Stimulated activated CD4-positive, alpha-beta T cell treated with anti-CD3 and anti-CD28 coated beads, Interleukin-4, amount 100 ng/mL, for 1 hour (primary cell): Measurements from ENCODE around the gene HTR3D.
"Not testable (repeated sequence)": the region's sequence is repeated elsewhere in the genome, so short reads cannot be mapped to it uniquely, and the experiment has no call there.

Source experiments
- DNase-seq: peaks from one replicate; pipeline ENCODE4 v3.0.0-alpha.2; 2020

The HTR3D gene, protein sequence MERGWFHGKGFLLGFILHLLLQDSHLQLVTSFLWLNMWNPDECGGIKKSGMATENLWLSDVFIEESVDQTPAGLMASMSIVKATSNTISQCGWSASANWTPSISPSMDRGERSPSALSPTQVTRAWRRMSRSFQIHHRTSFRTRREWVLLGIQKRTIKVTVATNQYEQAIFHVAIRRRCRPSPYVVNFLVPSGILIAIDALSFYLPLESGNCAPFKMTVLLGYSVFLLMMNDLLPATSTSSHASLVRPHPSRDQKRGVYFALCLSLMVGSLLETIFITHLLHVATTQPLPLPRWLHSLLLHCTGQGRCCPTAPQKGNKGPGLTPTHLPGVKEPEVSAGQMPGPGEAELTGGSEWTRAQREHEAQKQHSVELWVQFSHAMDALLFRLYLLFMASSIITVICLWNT

GRCh38 chr3:184031187-184031792 is at the start of gene HTR3D:
TSS of gene HTR3D (plus strand) at chr3:184031742. CDS start at chr3:184031742, 0 bp downstream.
- no peak for DNase-seq

DNA sequence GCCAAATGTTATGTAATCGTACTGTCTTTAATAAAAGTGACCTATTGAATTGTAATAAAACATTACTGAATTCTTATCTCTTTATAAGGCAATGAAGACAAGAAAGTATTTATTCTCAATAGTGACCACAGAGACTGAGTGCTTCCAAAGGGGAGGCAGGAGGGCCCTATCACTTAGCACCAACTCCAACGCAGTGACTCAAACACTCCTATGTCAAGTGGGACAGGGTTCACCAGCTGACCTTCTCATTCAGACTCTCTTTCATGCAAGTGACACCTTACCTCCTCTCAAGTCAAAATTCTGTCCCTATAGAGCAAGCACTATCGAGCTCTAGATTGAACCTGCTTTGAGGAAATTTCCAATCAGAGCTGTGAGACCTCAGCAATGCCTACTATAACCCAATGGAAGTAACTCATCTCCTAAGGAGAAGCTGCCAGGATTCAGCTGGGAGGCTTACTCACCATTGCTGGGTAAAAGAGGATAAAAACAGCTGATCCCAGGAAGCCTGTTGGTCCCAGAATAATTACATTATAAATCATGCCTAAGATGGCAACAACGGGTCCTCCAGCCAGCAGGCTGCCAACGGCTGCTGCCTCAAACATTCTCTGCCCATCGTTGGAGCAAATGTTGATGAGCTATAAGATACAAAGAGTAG is 49.4 kb upstream of the HTR3D start:
- DNase-seq: no peak

DNA sequence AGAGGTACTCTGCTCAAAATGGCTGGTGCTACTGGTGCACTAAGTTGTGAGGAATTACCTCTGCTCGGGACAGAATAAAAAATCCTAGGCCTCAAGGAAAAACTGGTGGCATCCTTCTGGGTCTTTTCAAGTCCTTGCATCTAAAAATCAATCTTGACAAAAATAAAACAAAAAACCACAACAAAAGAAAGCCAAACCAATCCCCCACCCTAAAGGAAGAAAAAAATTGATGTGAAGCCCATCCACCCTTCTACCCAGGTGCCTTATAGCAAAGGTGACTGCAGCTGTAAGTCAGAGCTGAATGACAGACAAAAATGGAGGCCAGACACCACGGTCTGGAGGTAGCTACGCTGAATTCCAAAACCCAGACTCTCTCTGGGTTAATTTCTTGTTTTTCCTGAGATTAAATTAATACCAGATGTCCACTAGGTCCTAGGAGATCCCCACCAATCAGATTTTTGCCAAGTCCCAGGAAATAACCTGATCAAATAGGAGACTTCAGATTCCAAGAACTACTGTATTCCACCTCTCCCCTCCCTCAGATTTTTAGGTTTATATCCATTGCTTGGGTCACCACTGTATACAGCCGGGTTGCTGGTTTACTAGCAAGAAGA is 47.3 kb upstream of the HTR3D start:
- DNase-seq: no peak

DNA sequence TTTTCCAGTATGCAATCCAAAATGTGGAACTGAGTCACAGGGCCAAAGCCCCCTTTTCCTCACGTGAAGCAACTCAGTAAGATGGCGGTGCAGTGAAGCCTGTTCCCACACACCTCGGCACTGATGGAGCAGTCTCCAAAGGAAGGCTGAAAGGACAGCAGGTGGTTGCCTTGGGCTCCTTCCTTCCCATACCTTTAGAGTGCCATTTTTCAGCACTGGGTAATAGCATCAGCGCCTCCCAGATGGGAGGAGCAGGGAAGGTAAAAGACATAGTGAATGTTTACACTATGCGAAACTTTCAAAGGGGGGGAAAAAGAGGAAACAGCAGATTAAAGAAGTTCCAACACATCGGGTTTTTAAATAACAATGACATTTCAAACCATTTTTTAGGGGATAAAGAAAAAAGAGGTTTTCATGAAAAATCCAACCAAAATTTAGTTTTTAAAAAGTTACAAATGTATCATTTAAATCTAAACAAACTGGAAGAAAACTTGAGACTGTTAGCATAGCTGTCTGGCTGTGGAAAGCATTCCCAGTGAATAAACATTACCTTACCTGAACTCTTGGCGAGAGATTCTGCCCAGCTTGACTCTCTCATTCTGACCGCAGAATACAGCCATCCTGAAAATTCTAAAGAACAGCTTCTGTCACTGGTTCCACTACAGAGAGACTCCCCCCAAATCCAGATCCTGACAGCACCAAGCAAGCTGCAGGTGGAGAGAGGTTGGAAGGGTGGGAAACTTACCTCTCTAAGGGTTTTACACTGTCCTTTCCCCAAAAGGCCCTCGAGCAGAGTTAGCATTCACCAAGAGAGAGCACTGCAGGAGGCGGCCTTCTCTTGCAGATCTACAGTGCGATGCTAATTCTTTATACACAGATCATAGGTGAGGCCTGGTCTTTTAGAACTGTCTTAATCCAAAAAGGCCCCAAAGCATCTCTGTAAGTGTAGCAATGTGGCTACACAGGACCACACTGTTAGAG is 46.5 kb upstream of the HTR3D start:
- DNase-seq: no peak

GRCh38 chr3:183987000-183987600 is 44.4 kb upstream of the HTR3D start:
- DNase-seq: no peak

DNA sequence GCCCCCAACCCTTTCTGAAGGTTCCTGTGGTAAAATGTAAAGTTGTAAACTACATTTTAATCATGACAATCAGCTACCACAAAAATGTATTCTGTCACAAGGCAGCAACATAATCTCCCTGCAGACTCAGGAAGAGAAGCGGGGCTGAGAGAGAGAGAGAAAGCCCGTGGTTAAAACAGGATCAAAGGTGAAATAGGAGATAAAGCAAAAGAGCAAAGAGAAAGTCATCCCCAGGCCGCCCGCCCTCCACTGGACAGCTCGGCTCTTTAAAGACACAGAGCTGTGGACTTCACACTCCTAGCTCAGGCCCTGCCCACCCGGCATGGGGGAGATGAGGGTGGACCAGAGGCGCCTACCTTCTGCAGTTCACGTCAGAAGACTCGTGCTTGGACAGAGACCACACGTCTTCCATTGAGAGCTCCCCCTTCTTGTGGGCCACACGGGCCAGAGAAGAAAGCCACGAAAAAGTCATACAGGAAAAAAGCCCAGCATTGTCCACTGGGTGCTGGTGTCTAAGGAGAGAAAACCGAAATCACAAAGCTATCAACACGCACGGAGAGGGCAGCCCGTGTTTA is 43.2 kb upstream of the HTR3D start:
- DNase-seq: no peak

DNA sequence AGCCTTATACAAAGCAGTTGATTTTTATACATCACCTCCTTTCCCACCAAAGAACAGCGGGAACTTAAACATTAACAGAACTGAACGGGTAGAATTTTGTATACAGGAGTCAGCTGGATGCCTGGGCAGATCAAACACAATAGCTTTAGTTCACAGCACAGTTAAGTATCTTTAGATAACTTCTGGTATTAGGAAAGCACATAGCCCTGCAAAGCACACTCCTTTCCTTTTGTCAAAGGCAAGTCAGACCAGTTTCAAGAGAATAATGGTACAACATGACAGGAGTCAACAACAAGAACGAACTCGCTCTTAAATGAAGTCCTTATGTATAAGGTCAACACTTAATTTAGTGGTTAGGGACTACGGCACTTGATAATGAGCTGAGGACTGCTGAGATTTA is 40.1 kb upstream of the HTR3D start:
- DNase-seq: no peak

DNA sequence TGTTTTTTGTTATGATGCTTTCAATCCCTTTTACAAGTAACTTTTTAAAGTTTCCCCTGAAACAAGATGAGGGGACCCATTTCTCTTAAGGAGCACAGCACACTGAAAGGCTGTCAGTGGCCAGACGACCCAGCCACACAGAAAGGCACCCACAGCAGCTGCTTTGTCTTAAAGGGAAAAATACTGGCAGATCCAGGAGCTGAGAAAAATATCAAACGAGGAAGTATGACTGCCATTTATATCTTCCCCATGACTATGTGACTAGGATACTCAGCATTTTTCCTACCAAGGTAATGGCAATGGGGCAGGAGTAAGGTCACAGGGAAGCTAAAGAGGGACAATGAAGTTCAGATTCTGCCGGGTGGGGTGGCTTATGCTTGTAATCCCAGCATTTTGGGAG is 29.8 kb upstream of the HTR3D start:
- no peak for DNase-seq

DNA sequence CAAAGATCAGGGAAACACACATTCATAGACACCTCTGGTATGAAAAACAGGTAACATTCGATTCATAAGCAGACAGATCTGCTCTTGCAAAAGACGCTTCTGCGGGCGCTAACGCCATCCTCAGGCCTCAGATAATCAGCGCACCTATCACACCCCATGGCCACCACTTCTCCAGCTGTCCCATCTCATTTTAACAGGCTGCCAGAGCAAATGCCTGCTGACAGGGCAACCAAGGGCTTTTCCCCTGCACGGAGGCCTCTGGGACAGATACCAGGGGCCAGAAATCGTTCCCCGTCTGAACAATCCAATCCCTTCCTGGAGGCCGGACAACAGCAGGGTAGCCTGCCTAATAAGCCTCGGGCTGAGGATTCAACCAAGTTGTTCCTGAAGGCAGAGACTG is 29.1 kb upstream of the HTR3D start:
- DNase-seq: no peak

DNA sequence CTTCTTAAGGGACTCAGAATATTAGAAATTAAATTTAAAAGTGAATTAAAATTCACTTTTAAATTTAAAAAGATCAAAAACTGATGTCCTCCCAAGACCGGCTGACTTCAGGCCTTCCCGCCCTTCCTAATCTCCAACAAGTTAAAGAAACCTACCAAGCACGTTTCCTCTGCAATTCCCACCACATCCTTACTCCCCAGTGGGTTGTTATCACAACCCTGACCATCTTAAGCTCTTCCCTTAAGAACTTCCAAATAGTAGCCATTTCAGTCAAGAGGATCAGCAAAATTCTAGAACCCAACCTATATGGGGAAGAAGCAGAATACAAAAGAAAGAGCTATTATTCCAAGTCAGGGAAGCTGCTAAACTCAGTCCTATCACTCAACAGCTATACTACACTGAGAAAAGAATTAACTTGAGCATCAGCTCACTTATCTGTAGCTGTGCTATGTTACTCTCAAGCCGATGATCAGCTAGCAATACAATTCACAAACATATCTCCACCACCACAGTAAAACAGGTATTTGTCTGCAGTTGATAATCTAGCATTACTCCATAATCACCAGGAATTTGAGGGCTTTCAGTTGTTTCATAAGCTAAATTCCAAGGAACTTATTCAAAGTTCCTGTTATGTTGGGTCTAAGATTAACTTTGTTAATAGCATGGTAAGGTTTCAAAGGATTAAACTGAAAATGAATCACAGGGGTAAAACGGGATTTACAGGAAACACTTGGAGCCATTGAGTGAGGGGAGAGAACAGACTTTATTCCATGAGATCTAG is 28.2 kb upstream of the HTR3D start:
- no peak for DNase-seq

- DNase-seq: no peak
Measured at GRCh38 chr3:184004476-184004875, 27.1 kb upstream of the HTR3D start.

GRCh38 chr3:184005941-184006507 is 25.5 kb upstream of the HTR3D start:
- DNase-seq: no peak

DNA sequence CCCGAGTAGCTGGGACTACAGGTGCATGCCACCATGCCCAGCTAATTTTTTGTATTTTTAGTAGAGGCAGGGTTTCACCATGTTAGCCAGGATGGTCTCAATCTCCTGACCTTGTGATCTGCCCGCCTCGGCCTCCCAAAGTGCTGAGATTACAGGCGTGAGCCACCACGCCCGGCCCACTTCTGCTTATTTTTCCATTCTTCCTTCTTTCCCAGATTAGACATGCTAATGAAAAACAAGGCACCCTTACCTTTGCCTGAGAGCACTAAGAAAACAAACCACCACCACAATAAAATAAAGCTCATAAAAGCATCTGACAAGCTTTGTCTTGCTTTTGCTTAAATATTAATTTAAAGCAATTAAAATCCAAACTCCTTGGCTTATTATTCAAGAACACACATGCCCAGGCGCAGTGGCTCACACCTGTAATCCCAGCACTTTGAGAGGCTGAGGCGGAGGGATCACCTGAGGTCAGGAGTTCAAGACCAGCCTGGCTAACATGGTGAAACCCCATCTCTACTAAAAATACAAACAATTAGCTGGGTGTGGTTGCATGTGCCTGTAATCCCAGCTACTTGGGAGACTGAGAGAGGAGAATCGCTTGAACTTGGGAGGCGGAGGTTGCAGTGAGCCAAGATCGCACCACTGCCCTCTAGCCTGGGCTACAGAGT is 24.3 kb upstream of the HTR3D start:
- DNase-seq: not testable (repeated sequence)

DNA sequence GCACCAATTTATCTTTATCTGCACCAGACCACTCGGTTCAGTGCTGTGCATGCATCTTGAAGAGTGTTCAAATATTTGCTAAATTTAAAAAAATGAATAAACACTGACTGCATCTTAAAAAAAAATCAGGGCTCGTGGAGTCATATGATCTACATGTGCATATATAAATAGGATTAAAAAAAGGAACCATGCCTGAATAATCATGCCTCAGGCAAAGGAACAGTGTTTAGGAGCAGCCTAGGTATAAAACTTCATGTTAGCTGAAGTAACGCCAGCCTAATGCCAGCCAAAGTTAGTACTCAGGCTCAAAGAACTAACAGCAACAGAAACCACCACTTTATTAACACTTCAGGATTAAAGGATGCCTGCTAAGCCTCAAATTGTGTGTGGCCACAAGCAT is 23.4 kb upstream of the HTR3D start:
- DNase-seq: no peak

GRCh38 chr3:184011230-184011876 is 20.2 kb upstream of the HTR3D start:
- DNase-seq: no peak

- no peak for DNase-seq
Measured at GRCh38 chr3:184011937-184012889, 19.3 kb upstream of the HTR3D start.

GRCh38 chr3:184015381-184016019 is 16.0 kb upstream of the HTR3D start:
- DNase-seq: no peak

DNA sequence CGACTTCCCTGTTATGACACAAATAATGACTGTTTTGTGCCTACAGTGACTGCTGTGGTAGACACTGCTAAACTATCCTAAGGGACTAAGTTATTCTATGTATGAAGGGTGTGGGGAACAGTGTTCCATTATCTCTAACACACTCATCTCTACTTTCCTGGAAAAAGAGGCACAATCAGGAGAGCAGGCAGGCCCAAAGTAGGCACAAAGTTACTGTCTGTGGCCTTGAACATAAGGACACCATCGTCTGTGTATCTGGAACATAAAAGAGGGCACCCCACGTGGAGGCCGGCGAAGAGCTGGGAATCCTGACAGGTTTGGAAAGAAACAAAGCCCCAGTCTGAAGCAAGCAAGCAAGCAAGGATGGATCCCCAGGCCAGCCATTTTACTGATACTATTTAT is 15.4 kb upstream of the HTR3D start:
- no peak for DNase-seq
